CD4-positive, alpha-beta T cell (primary cell): ENCODE results near the gene DIP2C. TPM values are rescaled to one million over a fixed set of nuclear protein-coding genes. Genes with fewer than 3 reads are reported as not detected.

Experiments
- ATAC-seq: fragments of 200-7000 bp; cut with Tn5 transposase; one replicate; pipeline ENCODE4 v1.10.0; 2022; ENCODE audit warnings: mild to moderate bottlenecking; ENCODE audit not compliant: poor library complexity
- CTCF ChIA-PET: fragments of 350-600 bp; sonication (Branson Sonifier 250); formaldehyde crosslinking; loops from one replicate; lab custom pipeline; 2021; ENCODE audit warnings: antibody characterized with exemption, inconsistent platforms; lab: Charles Lee
- POLR2A ChIA-PET: fragments of 350-600 bp; sonication (Branson Sonifier 250); formaldehyde crosslinking; loops from one replicate; lab custom pipeline; 2021; ENCODE audit warnings: antibody characterized with exemption, inconsistent platforms; lab: Charles Lee
- DNase-seq, 14 experiments: peaks; one replicate each; pipeline ENCODE4 v3.0.0-alpha.2; 2013 to 2020; ENCODE audit warnings: mixed read lengths in 2 of 14
- H3K27ac ChIP-seq, 2 donors: one replicate each; pipeline versions ENCODE4 v1.5.1 to v1.7.0; 2013; ENCODE audit warnings: low read length in 2 of 2, low read depth in 1 of 2, mild to moderate bottlenecking in 1 of 2
- H3K27me3 ChIP-seq, 2 experiments: 1 replicate in 1 of 2; 2 replicates in 1 of 2; pipeline versions ENCODE4 v1.6.1 to v1.7.0; 2013; ENCODE audit warnings: low read length in 2 of 2, control low read depth in 1 of 2, mild to moderate bottlenecking in 1 of 2, moderate library complexity in 1 of 2; ENCODE audit not compliant: insufficient read depth in 2 of 2, control insufficient read depth in 1 of 2
- H3K36me3 ChIP-seq: one replicate; pipeline ENCODE4 v1.6.1; 2013; ENCODE audit warnings: low read length, control low read depth; ENCODE audit not compliant: insufficient read depth
- H3K4me1 ChIP-seq: one replicate; pipeline ENCODE4 v1.6.1; 2013; ENCODE audit warnings: low read length, control low read depth; ENCODE audit not compliant: insufficient read depth
- H3K4me3 ChIP-seq: one replicate; pipeline ENCODE4 v1.5.1; 2013; ENCODE audit warnings: mild to moderate bottlenecking, low read length, moderate library complexity
- H3K9me3 ChIP-seq, 2 experiments: 1 replicate in 1 of 2; 2 replicates in 1 of 2; pipeline versions ENCODE4 v1.6.1 to v1.7.0; 2013; ENCODE audit warnings: low read length in 2 of 2, mild to moderate bottlenecking in 2 of 2, control low read depth in 1 of 2, moderate library complexity in 1 of 2; ENCODE audit not compliant: control insufficient read depth in 1 of 2, insufficient read depth in 1 of 2
- H3K27ac Mint-ChIP-seq: one replicate; pipeline ENCODE4 v1.8.0; 2020; ENCODE audit warnings: mixed read lengths
- H3K27me3 Mint-ChIP-seq: one replicate; pipeline ENCODE4 v1.8.0; 2021; ENCODE audit warnings: mixed read lengths
- H3K36me3 Mint-ChIP-seq: one replicate; pipeline ENCODE4 v1.8.0; 2021; ENCODE audit warnings: low read depth, mixed read lengths
- H3K4me1 Mint-ChIP-seq: one replicate; pipeline ENCODE4 v1.8.0; 2021; ENCODE audit warnings: low read depth, mixed read lengths
- H3K4me3 Mint-ChIP-seq: one replicate; pipeline ENCODE4 v1.8.0; 2020; ENCODE audit warnings: mild to moderate bottlenecking, mixed read lengths
- H3K9me3 Mint-ChIP-seq: one replicate; pipeline ENCODE4 v1.8.0; 2020; ENCODE audit warnings: mixed read lengths
- intact Hi-C, 2 experiments: fragments of 100-400 bp; cut with DNase I in 1 of 2; cut with micrococcal nuclease in 1 of 2; formaldehyde crosslinking; loops; one replicate each; pipeline versions ENCODE4 v1.15.1 to v1.9.0; 2023 to 2025; cut with DNase I, micrococcal nuclease
- total RNA-seq, 174 experiments: library from RNA in 2 of 174; stranded (reverse) in 2 of 174; gene quantifications; one replicate each; pipeline ENCODE4 v1.2.3 and lab custom pipeline; 2021 to 2026
- TF ChIP-seq, protein P1 (sequence below): fragments of 200-600 bp; IDR thresholded peaks from one replicate; pipeline ENCODE4 v1.8.0; 2022; ENCODE audit warnings: antibody characterized with exemption, mild to moderate bottlenecking

Gene DIP2C
- total RNA-seq, 2 experiments from 2014 or later: 4.1 TPM

DNA sequence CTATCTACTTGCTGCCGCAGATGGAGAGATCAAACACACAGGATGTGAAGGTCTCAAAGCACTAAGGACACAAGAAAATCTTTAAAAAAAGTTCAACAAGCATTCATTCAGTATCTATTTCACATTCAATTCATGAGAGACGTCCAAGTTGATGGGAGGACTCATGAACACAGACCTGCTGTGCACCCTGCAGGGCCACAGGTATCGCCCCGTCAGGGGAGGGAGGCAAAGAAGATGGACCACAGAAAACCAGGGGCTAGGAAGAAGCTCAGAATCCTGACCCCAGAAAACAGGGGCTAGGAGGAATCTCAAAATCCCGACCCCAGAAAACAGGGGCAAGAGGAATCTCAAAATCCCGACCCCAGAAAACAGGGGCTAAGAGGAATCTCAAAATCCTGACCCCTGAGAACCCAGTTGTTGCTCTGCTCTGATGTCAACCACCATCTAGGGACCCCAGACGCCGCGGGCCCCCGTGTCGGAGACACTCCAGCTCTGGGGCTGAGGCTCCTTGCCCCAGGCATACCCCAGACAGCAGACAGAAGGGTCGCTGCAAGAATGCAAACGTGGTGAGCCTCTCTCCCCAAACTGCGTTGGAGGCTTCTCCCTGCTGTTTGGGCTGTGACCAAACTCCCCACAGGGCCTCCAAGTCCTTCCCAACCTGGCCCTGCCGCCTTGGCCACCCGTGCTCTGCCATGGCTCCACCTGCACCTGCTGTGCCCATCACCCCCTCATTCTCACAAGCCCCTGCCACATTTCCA, 197.6 kb downstream of the DIP2C start:
- no peak for DNase-seq
- ChIA-PET CTCF (no interaction called here), POLR2A (no interaction called here)
- Histone ChIP-seq H3K4me3 (no peak overlapping the region), H3K9me3 (no peaks in the 10 kb centered on the region), H3K27ac (no peak overlapping the region), H3K36me3 (no peaks in the 10 kb centered on the region), H3K4me1 (no peaks in the 10 kb centered on the region), H3K27me3 (peaks cover 0 to 11% of the 10 kb centered on the region in 2 experiments)
- TF ChIP-seq, protein P1, sequence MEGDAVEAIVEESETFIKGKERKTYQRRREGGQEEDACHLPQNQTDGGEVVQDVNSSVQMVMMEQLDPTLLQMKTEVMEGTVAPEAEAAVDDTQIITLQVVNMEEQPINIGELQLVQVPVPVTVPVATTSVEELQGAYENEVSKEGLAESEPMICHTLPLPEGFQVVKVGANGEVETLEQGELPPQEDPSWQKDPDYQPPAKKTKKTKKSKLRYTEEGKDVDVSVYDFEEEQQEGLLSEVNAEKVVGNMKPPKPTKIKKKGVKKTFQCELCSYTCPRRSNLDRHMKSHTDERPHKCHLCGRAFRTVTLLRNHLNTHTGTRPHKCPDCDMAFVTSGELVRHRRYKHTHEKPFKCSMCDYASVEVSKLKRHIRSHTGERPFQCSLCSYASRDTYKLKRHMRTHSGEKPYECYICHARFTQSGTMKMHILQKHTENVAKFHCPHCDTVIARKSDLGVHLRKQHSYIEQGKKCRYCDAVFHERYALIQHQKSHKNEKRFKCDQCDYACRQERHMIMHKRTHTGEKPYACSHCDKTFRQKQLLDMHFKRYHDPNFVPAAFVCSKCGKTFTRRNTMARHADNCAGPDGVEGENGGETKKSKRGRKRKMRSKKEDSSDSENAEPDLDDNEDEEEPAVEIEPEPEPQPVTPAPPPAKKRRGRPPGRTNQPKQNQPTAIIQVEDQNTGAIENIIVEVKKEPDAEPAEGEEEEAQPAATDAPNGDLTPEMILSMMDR: no peak
- no peaks in the 10 kb centered on the region for H3K9me3 Mint-ChIP-seq
- H3K27ac Mint-ChIP-seq: no peak overlapping the region
- peaks cover 7% of the 10 kb centered on the region for H3K27me3 Mint-ChIP-seq
- H3K4me3 Mint-ChIP-seq: no peak overlapping the region
- peaks cover 2% of the 10 kb centered on the region for H3K4me1 Mint-ChIP-seq
- H3K36me3 Mint-ChIP-seq: no peaks in the 10 kb centered on the region
- ATAC-seq: no peak
- intact Hi-C loops: no loop called here

DNA sequence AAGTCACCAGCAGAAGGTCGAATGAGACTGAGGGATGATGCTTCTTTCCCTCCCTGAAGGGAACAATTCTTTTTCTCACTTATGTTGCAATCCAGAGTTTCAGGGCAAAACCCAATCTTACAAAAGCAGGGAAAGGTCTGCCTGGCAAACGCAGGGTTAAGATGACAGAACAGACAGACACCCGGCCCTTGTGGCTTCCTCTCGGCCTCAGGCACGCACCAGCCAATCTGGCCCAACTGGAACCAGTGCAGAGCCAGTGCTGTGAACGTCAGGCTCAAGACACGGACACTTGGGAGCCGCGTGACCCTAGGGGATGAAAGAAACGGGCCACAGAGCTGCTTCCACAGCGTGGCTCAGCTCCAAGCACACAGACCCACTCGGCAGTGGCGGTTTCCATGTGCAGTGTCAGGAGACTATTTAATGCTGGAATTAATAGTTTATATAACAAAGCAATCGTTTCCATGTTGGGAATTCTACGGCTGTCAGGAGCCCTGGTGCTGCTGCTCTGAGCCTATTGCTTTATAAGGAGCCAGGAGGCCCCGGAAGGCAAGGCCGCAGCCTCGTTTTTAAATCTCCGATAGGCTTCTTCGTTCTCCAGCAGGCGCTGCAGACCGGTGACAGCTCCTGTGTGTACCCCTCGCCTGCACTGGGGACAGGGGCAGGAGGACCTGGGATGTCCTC, 198.4 kb downstream of the DIP2C start:
- Mint-ChIP-seq H3K36me3 (no peaks in the 10 kb centered on the region), H3K27ac (no peak overlapping the region), H3K4me1 (peaks cover 10% of the 10 kb centered on the region), H3K4me3 (no peak overlapping the region), H3K9me3 (no peaks in the 10 kb centered on the region), H3K27me3 (peaks cover 7% of the 10 kb centered on the region)
- Histone ChIP-seq H3K9me3 (no peaks in the 10 kb centered on the region), H3K36me3 (no peaks in the 10 kb centered on the region), H3K27me3 (peaks cover 0 to 11% of the 10 kb centered on the region in 2 experiments), H3K27ac (no peak overlapping the region), H3K4me3 (no peak overlapping the region), H3K4me1 (no peaks in the 10 kb centered on the region)
- ChIA-PET POLR2A (no interaction called here), CTCF (no interaction called here)
- no peak for DNase-seq
- ATAC-seq: no peak
- intact Hi-C loops: no loop called here
- TF ChIP-seq, protein P1: no peak

DNA sequence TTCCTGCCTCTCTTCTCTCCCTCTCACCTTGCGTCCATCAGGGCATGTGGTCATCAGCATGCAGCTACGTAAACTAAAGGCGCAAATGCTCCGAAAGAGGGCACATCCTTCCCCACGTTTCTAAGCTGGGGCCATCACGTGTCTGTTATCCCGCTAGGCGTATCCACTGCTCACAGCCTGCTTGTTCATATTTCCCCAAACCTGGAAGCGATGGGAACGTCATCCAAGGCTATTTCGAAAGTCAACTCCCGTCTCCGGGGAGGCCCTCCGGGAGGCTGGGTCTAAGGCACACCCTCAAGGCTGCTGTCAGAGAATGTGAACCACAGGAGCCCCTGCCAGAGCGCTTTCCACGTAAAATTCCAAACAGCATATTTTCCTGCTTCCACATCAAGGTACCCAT, 199.2 kb downstream of the DIP2C start:
- Mint-ChIP-seq H3K4me3 (no peak overlapping the region), H3K9me3 (no peaks in the 10 kb centered on the region), H3K4me1 (peaks cover 13% of the 10 kb centered on the region), H3K27ac (no peak overlapping the region), H3K27me3 (peaks cover 7% of the 10 kb centered on the region), H3K36me3 (no peaks in the 10 kb centered on the region)
- ChIA-PET POLR2A (no interaction called here), CTCF (no interaction called here)
- Histone ChIP-seq H3K27ac (no peak overlapping the region), H3K4me3 (no peak overlapping the region), H3K27me3 (peaks cover 0 to 11% of the 10 kb centered on the region in 2 experiments), H3K4me1 (no peaks in the 10 kb centered on the region), H3K9me3 (no peaks in the 10 kb centered on the region), H3K36me3 (no peaks in the 10 kb centered on the region)
- intact Hi-C loops: no loop called here
- ATAC-seq (no peak), DNase-seq (no peak)
- TF ChIP-seq, protein P1: no peak
